Spleen (tissue), 11 donors: ENCODE measurements around the gene STOM. TPM values are rescaled to one million over a fixed set of nuclear protein-coding genes. Genes with fewer than 3 reads are reported as not detected.
A peak's percentile ranks its signal among the peaks of the same experiment; 100 is the strongest.

Experiments used
- DNase-seq: peaks from one replicate; pipeline ENCODE4 v3.0.0-alpha.2; 2020
- H3K27ac ChIP-seq, 8 donors: fragments of 200-600 bp; sonication (generic) in 7 of 8; 1 replicate in 4 of 8; 2 replicates in 4 of 8; pipeline versions ENCODE4 v1.5.0 to v1.8.0; 2016 to 2021; ENCODE audit warnings: inconsistent platforms in 4 of 8, mild to moderate bottlenecking in 4 of 8, moderate library complexity in 1 of 8
- H3K27me3 ChIP-seq, 7 donors: fragments of 200-600 bp; sonication (generic) in 6 of 7; replicated peaks in 1 of 7; 1 replicate in 4 of 7; 2 replicates in 3 of 7; pipeline versions ENCODE4 v1.5.0 to v1.8.0; 2016 to 2021; ENCODE audit warnings: inconsistent platforms in 3 of 7, mild to moderate bottlenecking in 1 of 7
- H3K36me3 ChIP-seq, 6 donors: fragments of 200-600 bp; sonication (generic) in 5 of 6; 1 replicate in 4 of 6; 2 replicates in 2 of 6; pipeline versions ENCODE4 v1.5.0 to v1.8.0; 2016 to 2021; ENCODE audit warnings: inconsistent platforms in 2 of 6
- H3K4me1 ChIP-seq, 6 donors: fragments of 200-600 bp; sonication (generic) in 5 of 6; 1 replicate in 3 of 6; 2 replicates in 3 of 6; pipeline versions ENCODE4 v1.5.0 to v1.8.0; 2016 to 2021; ENCODE audit warnings: inconsistent platforms in 3 of 6
- H3K4me3 ChIP-seq, 8 donors: fragments of 200-600 bp; sonication (generic) in 7 of 8; 1 replicate in 4 of 8; 2 replicates in 4 of 8; pipeline versions ENCODE4 v1.5.0 to v1.8.0; 2016 to 2021; ENCODE audit warnings: inconsistent platforms in 4 of 8, mild to moderate bottlenecking in 4 of 8, moderate library complexity in 2 of 8
- H3K9me3 ChIP-seq, 8 donors: fragments of 200-600 bp; sonication (generic) in 7 of 8; 1 replicate in 4 of 8; 2 replicates in 4 of 8; pipeline versions ENCODE4 v1.5.0 to v1.8.0; 2016 to 2021; ENCODE audit warnings: inconsistent platforms in 4 of 8
- CTCF ChIP-seq, 11 experiments: fragments of 200-600 bp in 7 of 11; fragments of 450-650 bp in 4 of 11; sonication (generic) in 4 of 11; IDR thresholded peaks in 8 of 11; conservative IDR thresholded peaks in 3 of 11; 1 replicate in 7 of 11; 2 replicates in 4 of 11; pipeline versions ENCODE4 v1.4.0 to v1.8.0; 2016 to 2021; ENCODE audit warnings: antibody characterized with exemption in 11 of 11, inconsistent platforms in 4 of 11, mild to moderate bottlenecking in 1 of 11
- POLR2A ChIP-seq, 3 donors: fragments of 450-650 bp; IDR thresholded peaks; one replicate each; pipeline ENCODE4 v1.5.1; 2017; ENCODE audit warnings: antibody characterized with exemption in 3 of 3, mild to moderate bottlenecking in 1 of 3
- POLR2AphosphoS5 ChIP-seq, 3 donors: sonication (generic); formaldehyde crosslinking; IDR thresholded peaks; one replicate each; pipeline ENCODE4 v1.5.1; 2017; ENCODE audit warnings: antibody characterized with exemption in 3 of 3
- WGBS, 5 donors: extraction: QIAGEN DNeasy Blood & Tissue Kit in 3 of 5; methylation state at CpG; one replicate each; pipeline versions ENCODE4 v1.1.5 to v1.1.7; 2013 to 2018; 5-methylcytosine and 5-hydroxymethylcytosine counted together
- intact Hi-C: fragments of 100-400 bp; cut with DNase I; formaldehyde crosslinking; loops from one replicate; pipeline ENCODE4 v1.15.0; 2023; ENCODE audit warnings: low total_unique reads
- polyA plus RNA-seq, 3 donors: library from polyadenylated mRNA; stranded (reverse); fragments of 200-250 nt; gene quantifications; one replicate each; pipeline ENCODE4 v1.2.1, GENCODE V29; 2013
- total RNA-seq, 7 donors: library from RNA; depleted of rRNA in 3 of 7; stranded (reverse); fragments of >200 nt in 3 of 7; fragmentation: NEBNext Ultra II Directional in 4 of 7; extraction: Animal tissue kit (Norgen Biotek cat#: 25700) in 4 of 7; gene quantifications; one replicate each; pipeline versions ENCODE4 v1.1.0 to v1.2.1, GENCODE V29; 2016 to 2021
- donor health status: healthy with polysubstance abuse.
- donor health status: DM: no; HTN: no; CAD: no; lungs with moderate emphysema.
- donor health status: DM: no; HTN: no; CAD: no.
- donor health status: Bipolar disorder and iron deficiency.
- donor health status: healthy.
- donor health status: DM: no; HTN: no; CAD: no.
- donor health status: DM: yes; HTN: yes; CAD: no.

The STOM gene
- total and polyA plus RNA-seq, 10 donors = 42.7 to 493 (median 311) TPM

- intact Hi-C loops = loop anchor here (5.0 to 10.0 kb wide), 2 partner anchors 50 to 73 kb away; partner anchors contain the start of gene STOM
- TF ChIP-seq CTCF (IDR thresholded peaks at IDR 0.05 in 8 of 11, conservative IDR thresholded peaks at IDR 0.05 in 3 of 11) (no peak), POLR2AphosphoS5 (IDR thresholded peaks at IDR 0.05) (no peak), POLR2A (IDR thresholded peaks at IDR 0.05) (no peak)
- 56 to 90% (median 84%) methylated on average over 2 of the region's 2 CpGs for WGBS, 5 donors
- Histone ChIP-seq H3K27ac (peak overlapping the region; percentile 30 to 88 (median 84)), H3K36me3 (peaks cover 0 to 100% (median 53%) of the 10 kb centered on the region in 6 donors), H3K9me3 (no peaks in the 10 kb centered on the region), H3K4me3 (no peak overlapping the region), H3K4me1 (peaks cover 0 to 95% (median 45%) of the 10 kb centered on the region in 6 donors), H3K27me3 (no peaks in the 10 kb centered on the region)
- no peak for DNase-seq
These were observed 45.3 kb downstream of the STOM start for GRCh38 chr9:121324755-121325154.

- Histone ChIP-seq H3K4me3 (no peak overlapping the region), H3K36me3 (peaks cover 0 to 100% (median 49%) of the 10 kb centered on the region in 6 donors), H3K4me1 (peaks cover 0 to 96% (median 42%) of the 10 kb centered on the region in 6 donors), H3K9me3 (no peaks in the 10 kb centered on the region), H3K27me3 (no peaks in the 10 kb centered on the region), H3K27ac (peak overlapping the region in 6 of 8 donors; percentile 1 to 88 (median 86))
- 71 to 90% (median 77%) methylated on average over 5 of the region's 5 CpGs for whole genome bisulfite sequencing, 5 donors
- intact Hi-C loops = loop anchor here (5.0 to 10.0 kb wide), 2 partner anchors 50 to 73 kb away; partner anchors contain the start of gene STOM
- TF ChIP-seq POLR2AphosphoS5 (IDR thresholded peaks at IDR 0.05) (peak in 2 of 3 donors; percentile 21 to 39), POLR2A (IDR thresholded peaks at IDR 0.05) (no peak), CTCF (IDR thresholded peaks at IDR 0.05 in 8 of 11, conservative IDR thresholded peaks at IDR 0.05 in 3 of 11) (no peak)
- no peak for DNase-seq
These were observed 45.7 kb downstream of the STOM start for GRCh38 chr9:121324316-121324715.

- peaks cover 0 to 100% (median 47%) of the 10 kb centered on the region in 6 donors for H3K36me3 ChIP-seq
- no peaks in the 10 kb centered on the region for H3K27me3 ChIP-seq
- intact Hi-C loops = loop anchor here (5.0 to 10.0 kb wide), 2 partner anchors 51 to 74 kb away; partner anchors contain the start of gene STOM
- peaks cover 0 to 96% (median 38%) of the 10 kb centered on the region in 6 donors for H3K4me1 ChIP-seq
- TF ChIP-seq CTCF (IDR thresholded peaks at IDR 0.05 in 8 of 11, conservative IDR thresholded peaks at IDR 0.05 in 3 of 11) (no peak), POLR2AphosphoS5 (IDR thresholded peaks at IDR 0.05) (no peak)
- 85 to 98% (median 93%) methylated on average over 10 of the region's 10 CpGs for WGBS, 5 donors
- H3K27ac ChIP-seq = peak overlapping the region in 5 of 8 donors; percentile 70 to 88 (median 86)
- no peak overlapping the region for H3K4me3 ChIP-seq
- no peaks in the 10 kb centered on the region for H3K9me3 ChIP-seq
- DNase-seq = no peak
These were observed 46.5 kb downstream of the STOM start for GRCh38 chr9:121323449-121324151.
